H1 (cell line): Measurements from ENCODE around the gene LTA4H. TPM values are rescaled to one million over a fixed set of nuclear protein-coding genes. Genes with fewer than 3 reads are reported as not detected.

Experiments
- CTCF ChIA-PET: fragments of 300-600 bp; sonication (Branson Sonifier 250); formaldehyde crosslinking; loops from one replicate; lab custom pipeline; 2021; ENCODE audit not compliant: partially characterized antibody; lab: Charles Lee
- POLR2A ChIA-PET: fragments of 300-600 bp; sonication (Branson Sonifier 250); formaldehyde crosslinking; loops from one replicate; lab custom pipeline; 2021; ENCODE audit warnings: inconsistent platforms; ENCODE audit not compliant: partially characterized antibody; lab: Charles Lee
- DNase-seq, 2 experiments: peaks; one replicate each; pipeline versions ENCODE4 v3.0.0 to v3.0.0-alpha.2; 2010 to 2022; ENCODE audit warnings: low spot score in 2 of 2, low read depth in 1 of 2, mixed read lengths in 1 of 2
- FAIRE-seq: peaks from 2 replicates; lab custom pipeline; 2011; peaks lifted over from hg19 to GRCh38; lab: Jason Lieb, UNC
- H2AFZ ChIP-seq: 2 replicates; pipeline ENCODE4 v1.8.1; 2012; ENCODE audit warnings: low read length, inconsistent platforms
- H2AK5ac ChIP-seq: 2 replicates; pipeline ENCODE4 v1.6.1; 2013; ENCODE audit warnings: low read depth, low read length
- H2BK120ac ChIP-seq: replicated peaks from 2 replicates; pipeline ENCODE3; 2013; ENCODE audit warnings: low read depth, low read length, inconsistent platforms
- H2BK12ac ChIP-seq: 2 replicates; pipeline ENCODE4 v1.6.1; 2013; ENCODE audit warnings: low read depth, low read length
- H2BK15ac ChIP-seq: 2 replicates; pipeline ENCODE4 v1.6.1; 2013; ENCODE audit warnings: low read length
- H2BK20ac ChIP-seq: 2 replicates; pipeline ENCODE4 v1.6.1; 2013; ENCODE audit warnings: low read length
- H2BK5ac ChIP-seq: 2 replicates; pipeline ENCODE4 v1.6.1; 2013; ENCODE audit warnings: low read depth, low read length
- H3K14ac ChIP-seq: 2 replicates; pipeline ENCODE4 v1.6.1; 2013; ENCODE audit warnings: inconsistent platforms; ENCODE audit not compliant: insufficient read length
- H3K18ac ChIP-seq: 2 replicates; pipeline ENCODE4 v1.6.1; 2013; ENCODE audit warnings: low read length; ENCODE audit errors: extremely low read depth
- H3K23ac ChIP-seq: 2 replicates; pipeline ENCODE4 v1.6.1; 2013; ENCODE audit warnings: inconsistent platforms; ENCODE audit not compliant: insufficient read length
- H3K23me2 ChIP-seq: 2 replicates; pipeline ENCODE4 v1.6.1; 2013; ENCODE audit warnings: low read depth, low read length
- H3K27ac ChIP-seq: 2 replicates; pipeline ENCODE4 v1.6.1; 2011; ENCODE audit warnings: low read depth, low read length, inconsistent platforms
- H3K27me3 ChIP-seq, 4 experiments: replicated peaks in 1 of 4; 1 replicate in 1 of 4; 2 replicates in 3 of 4; pipeline versions ENCODE4 v1.6.1 to v1.8.1; 2011 to 2013; ENCODE audit warnings: low read length in 3 of 4, mild to moderate bottlenecking in 3 of 4, inconsistent platforms in 2 of 4, mixed read lengths in 2 of 4, moderate library complexity in 1 of 4; ENCODE audit not compliant: control insufficient read depth in 3 of 4, insufficient read depth in 3 of 4; ENCODE audit errors: extremely low read depth in 1 of 4
- H3K36me3 ChIP-seq, 4 experiments: 2 replicates each; pipeline versions ENCODE4 v1.6.1 to v1.8.1; 2011 to 2013; ENCODE audit warnings: mild to moderate bottlenecking in 4 of 4, low read length in 3 of 4, moderate library complexity in 2 of 4, control low read depth in 1 of 4, inconsistent platforms in 1 of 4; ENCODE audit not compliant: insufficient read depth in 4 of 4, control insufficient read depth in 2 of 4
- H3K4ac ChIP-seq: replicated peaks from 2 replicates; pipeline ENCODE3; 2013; ENCODE audit warnings: low read length, low read depth, mixed read lengths, inconsistent platforms; ENCODE audit not compliant: insufficient read length
- H3K4me1 ChIP-seq, 4 experiments: replicated peaks in 1 of 4; 1 replicate in 1 of 4; 2 replicates in 3 of 4; pipeline versions ENCODE4 v1.6.1 to v1.8.1; 2011 to 2013; ENCODE audit warnings: low read length in 3 of 4, inconsistent platforms in 2 of 4, mixed read lengths in 1 of 4; ENCODE audit not compliant: insufficient read depth in 4 of 4, control insufficient read depth in 3 of 4
- H3K4me2 ChIP-seq, 2 experiments: 2 replicates each; pipeline versions ENCODE4 v1.6.1 to v1.8.1; 2011 to 2013; ENCODE audit warnings: low read depth in 2 of 2, low read length in 2 of 2, control low read depth in 1 of 2, inconsistent platforms in 1 of 2, mild to moderate bottlenecking in 1 of 2; ENCODE audit not compliant: insufficient read depth in 1 of 2
- H3K4me3 ChIP-seq, 4 experiments: fragments of 200-600, 300-600 bp in 1 of 4; sonication (generic), shearing (Covaris generic), sonication (Bioruptor Twin) in 1 of 4; 2 replicates each; pipeline versions ENCODE4 v1.5.1 to v1.8.1; 2011 to 2016; ENCODE audit warnings: low read length in 4 of 4, low read depth in 3 of 4, control low read depth in 2 of 4, inconsistent platforms in 2 of 4, mild to moderate bottlenecking in 2 of 4, mixed read lengths in 1 of 4, moderate library complexity in 1 of 4; ENCODE audit not compliant: insufficient read depth in 2 of 4; ENCODE audit errors: extremely low read depth in 1 of 4
- H3K56ac ChIP-seq: replicated peaks from 2 replicates; pipeline ENCODE3; 2013; ENCODE audit warnings: low read depth, mild to moderate bottlenecking, mixed read lengths, low read length, inconsistent platforms; ENCODE audit not compliant: insufficient read length
- H3K79me1 ChIP-seq: 2 replicates; pipeline ENCODE4 v1.6.1; 2013; ENCODE audit warnings: low read depth, low read length, control low read depth
- H3K79me2 ChIP-seq, 2 experiments: 2 replicates each; pipeline versions ENCODE4 v1.6.1 to v1.8.1; 2012 to 2013; ENCODE audit warnings: low read length in 2 of 2, mild to moderate bottlenecking in 2 of 2, inconsistent platforms in 1 of 2; ENCODE audit not compliant: insufficient read depth in 2 of 2, control insufficient read depth in 1 of 2
- H3K9ac ChIP-seq, 4 experiments: replicated peaks in 1 of 4; 1 replicate in 1 of 4; 2 replicates in 3 of 4; pipeline versions ENCODE4 v1.6.1 to v1.8.1; 2011 to 2013; ENCODE audit warnings: low read depth in 3 of 4, low read length in 3 of 4, control low read depth in 2 of 4, mild to moderate bottlenecking in 2 of 4, moderate library complexity in 2 of 4, inconsistent platforms in 1 of 4; ENCODE audit errors: extremely low read depth in 1 of 4
- H3K9me3 ChIP-seq, 2 experiments: 2 replicates each; pipeline versions ENCODE4 v1.6.1 to v1.8.1; 2012 to 2013; ENCODE audit warnings: mild to moderate bottlenecking in 2 of 2, moderate library complexity in 2 of 2, control low read depth in 1 of 2, inconsistent platforms in 1 of 2, low read depth in 1 of 2, low read length in 1 of 2, mixed read lengths in 1 of 2; ENCODE audit not compliant: insufficient read depth in 2 of 2
- H4K20me1 ChIP-seq, 2 experiments: replicated peaks in 1 of 2; 2 replicates each; pipeline versions ENCODE3 to v1.8.1; 2011 to 2013; ENCODE audit warnings: inconsistent platforms in 2 of 2, low read length in 2 of 2, mild to moderate bottlenecking in 1 of 2; ENCODE audit not compliant: insufficient read depth in 2 of 2, control insufficient read depth in 1 of 2
- H4K5ac ChIP-seq: 2 replicates; pipeline ENCODE4 v1.6.1; 2013; ENCODE audit warnings: low read length, low read depth, mixed read lengths, inconsistent platforms; ENCODE audit not compliant: insufficient read length
- H4K8ac ChIP-seq: 2 replicates; pipeline ENCODE4 v1.8.0; 2013; ENCODE audit warnings: mild to moderate bottlenecking, moderate library complexity, low read length, inconsistent platforms; ENCODE audit not compliant: insufficient read depth; ENCODE audit errors: extremely low read depth
- H4K91ac ChIP-seq: replicated peaks from 2 replicates; pipeline ENCODE3; 2013; ENCODE audit warnings: low read length, mixed read lengths, inconsistent platforms; ENCODE audit not compliant: insufficient read length
- HDAC2 ChIP-seq, 2 experiments: fragments of 300-600 bp in 1 of 2; sonication (generic) in 1 of 2; IDR thresholded peaks; 2 replicates each; pipeline ENCODE4 v1.6.1; 2011 to 2012; ENCODE audit warnings: low read depth in 2 of 2, low read length in 2 of 2, mild to moderate bottlenecking in 2 of 2, moderate library complexity in 2 of 2, borderline replicate concordance in 1 of 2, inconsistent platforms in 1 of 2
- JUN ChIP-seq: IDR thresholded peaks from 2 replicates; pipeline ENCODE4 v1.6.1; 2011; ENCODE audit warnings: low read depth, mild to moderate bottlenecking, improper control_type of control experiment, low read length
- JUND ChIP-seq: IDR thresholded peaks from 2 replicates; pipeline ENCODE4 v1.6.1; 2011; ENCODE audit warnings: mild to moderate bottlenecking, improper control_type of control experiment, low read length
- SP2 ChIP-seq: IDR thresholded peaks from 2 replicates; pipeline ENCODE4 v1.6.1; 2012; ENCODE audit warnings: mild to moderate bottlenecking, low read length, inconsistent platforms
- WGBS, 2 experiments: shearing (Covaris generic) in 1 of 2; methylation state at CpG; one replicate each; pipeline versions ENCODE4 v1.1.6 to v1.1.7; 2013 to 2015; ENCODE audit warnings: low lambda C conversion rate in 2 of 2, mixed read lengths in 2 of 2, inconsistent platforms in 1 of 2, low coverage in 1 of 2, missing lambda C conversion rate in 1 of 2; ENCODE audit not compliant: insufficient replicate concordance in 2 of 2, insufficient coverage in 1 of 2, insufficient read length in 1 of 2; ENCODE audit errors: extremely low coverage in 1 of 2, missing lambda C conversion rate in 1 of 2; 5-methylcytosine and 5-hydroxymethylcytosine counted together
- polyA plus RNA-seq, 7 experiments: library from polyadenylated mRNA; depleted of rRNA in 3 of 7; stranded (reverse) in 5 of 7; unstranded in 2 of 7; fragments of >200 nt in 5 of 7; fragments of 200-250 nt in 2 of 7; gene quantifications; 1 replicate in 5 of 7; 2 replicates in 1 of 7; 4 replicates in 1 of 7; pipeline versions ENCODE4 v1.2.1 to v1.2.3, GENCODE V29; 2011 to 2013; ENCODE audit warnings: missing spikeins in 2 of 7, mixed read lengths in 2 of 7
- total RNA-seq: library from RNA; stranded (reverse); fragmentation: NEBNext Ultra II Directional; extraction: Animal tissue kit (Norgen Biotek cat#: 25700); gene quantifications from 2 replicates; pipeline ENCODE4 v1.2.1, GENCODE V29; 2021

LTA4H gene
- total and polyA plus RNA-seq, 2 of the 8 experiments (the other 6 are each of a cell fraction or from before 2014, with no cell fraction given): 106 to 167 TPM

DNA sequence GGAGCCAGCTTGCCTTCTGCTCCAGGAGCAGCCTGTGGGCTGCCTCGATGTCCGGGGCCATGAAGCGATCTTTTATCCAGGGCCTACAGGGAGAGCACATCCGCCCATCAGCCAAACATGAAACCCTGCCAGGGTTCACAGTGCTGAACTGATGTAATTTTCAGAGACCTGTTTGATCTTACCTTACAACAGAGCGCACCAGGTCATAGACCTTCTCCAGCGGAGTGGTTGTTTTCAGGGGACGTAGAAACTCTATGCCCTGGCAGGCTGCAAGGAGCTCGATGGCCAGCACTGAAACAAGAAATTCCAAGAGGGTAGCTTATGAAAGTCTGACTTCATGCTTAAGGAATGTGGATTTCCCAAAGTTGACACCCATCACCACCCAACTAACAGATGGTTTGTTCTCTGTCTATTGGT is 59.0 kb downstream of the LTA4H start:
- Histone ChIP-seq H3K4me1 (peaks cover 0 to 3% (median under 1%) of the 10 kb centered on the region in 4 experiments; a peak in 5 of 7 replicates), H2BK5ac (no peak overlapping the region), H3K4me2 (no peak overlapping the region), H3K56ac (no peak overlapping the region), H2BK20ac (no peak overlapping the region), H2AK5ac (no peak overlapping the region), H2BK120ac (no peak overlapping the region), H3K23me2 (no peaks in the 10 kb centered on the region), H3K4me3 (no peak overlapping the region), H2BK12ac (no peak overlapping the region), H3K79me2 (no peaks in the 10 kb centered on the region), H2BK15ac (no peak overlapping the region), H4K8ac (no peak overlapping the region), H3K79me1 (no peaks in the 10 kb centered on the region), H3K9me3 (no peaks in the 10 kb centered on the region), H3K14ac (no peak overlapping the region), H3K9ac (no peak overlapping the region), H3K4ac (no peak overlapping the region), H2AFZ (no peak overlapping the region), H3K27ac (no peak overlapping the region), H3K36me3 (no peaks in the 10 kb centered on the region), H4K5ac (no peak overlapping the region), H3K27me3 (no peaks in the 10 kb centered on the region), H3K18ac (no peak overlapping the region), H4K20me1 (no peaks in the 10 kb centered on the region), H4K91ac (no peak overlapping the region), H3K23ac (no peak overlapping the region)
- CTCF ChIA-PET: interaction anchor here (1.2 to 7.3 kb wide), 3 partner anchors 17 to 34 kb away, joined by 3 to 69 read pairs (median 4); partner anchors contain the start of genes AMDHD1, CCDC38 and HAL
- 93% methylated on average over 8 of the region's 8 CpGs; no CpG with 5 or more reads in 1 of the 2 experiments for WGBS, 2 experiments
- DNase-seq (no peak), FAIRE-seq (no peak)
- POLR2A ChIA-PET: interaction anchor here (1.6 kb wide), 1 partner anchor 20 kb away, joined by 3 read pairs; the partner anchor contains the start of gene HAL
- 0 out of 2 replicates have a peak, but pooled peaks have one; percentile 11 for TF ChIP-seq JUN
- TF ChIP-seq HDAC2 (IDR thresholded peaks at IDR 0.05; ENCODE audit: borderline replicate concordance in 1 of 2, low read depth in 2 of 2, low read length in 2 of 2): no peak
- TF ChIP-seq JUND: peak; percentile 64
- TF ChIP-seq SP2: no peak
